SU-DHL-6 (cell line): ENCODE results near the gene EGR1.

Experiments
- H2AFZ ChIP-seq: fragments of 200-600 bp; sonication (generic); 2 replicates; pipeline ENCODE4 v1.6.1; 2014; ENCODE audit warnings: low read depth, mild to moderate bottlenecking, moderate library complexity, mixed read lengths, antibody characterized with exemption, low read length; ENCODE audit not compliant: severe bottlenecking
- H3F3A ChIP-seq: fragments of 200-600 bp; shearing (Covaris generic); 2 replicates; pipeline ENCODE4 v1.6.0; 2016; ENCODE audit warnings: antibody characterized with exemption, mild to moderate bottlenecking; ENCODE audit not compliant: insufficient read depth
- H3K27ac ChIP-seq: fragments of 200-600 bp; sonication (generic); 2 replicates; pipeline ENCODE4 v1.5.1; 2016; ENCODE audit warnings: low read depth, mild to moderate bottlenecking, low read length, moderate library complexity, mixed read lengths
- H3K27me3 ChIP-seq: fragments of 200-600 bp; sonication (generic), shearing (Covaris generic); 2 replicates; pipeline ENCODE4 v1.6.0; 2014; ENCODE audit warnings: mild to moderate bottlenecking, low read length
- H3K36me3 ChIP-seq: fragments of 200-600 bp; sonication (generic); 2 replicates; pipeline ENCODE4 v1.6.1; 2014; ENCODE audit warnings: mild to moderate bottlenecking, low read length, mixed read lengths
- H3K4me2 ChIP-seq: fragments of 300-600, 200-600 bp; shearing (Covaris generic), sonication (generic); 2 replicates; pipeline ENCODE4 v1.6.0; 2014; ENCODE audit warnings: low read length, low read depth, mild to moderate bottlenecking; ENCODE audit not compliant: poor library complexity, severe bottlenecking
- H3K4me3 ChIP-seq: fragments of 200-600 bp; sonication (generic); 2 replicates; pipeline ENCODE4 v1.5.1; 2014; ENCODE audit warnings: antibody characterized with exemption, low read length, mild to moderate bottlenecking, mixed read lengths; ENCODE audit not compliant: insufficient read depth, poor library complexity, severe bottlenecking
- H3K79me2 ChIP-seq: fragments of 200-600 bp; sonication (generic); 2 replicates; pipeline ENCODE4 v1.6.1; 2014; ENCODE audit warnings: mild to moderate bottlenecking, low read length, moderate library complexity; ENCODE audit not compliant: insufficient read depth
- H3K9ac ChIP-seq: fragments of 200-600 bp; sonication (generic); 2 replicates; pipeline ENCODE4 v1.7.0; 2014; ENCODE audit warnings: mild to moderate bottlenecking, low read length
- H3K9me2 ChIP-seq: fragments of 200-600 bp; sonication (generic); replicated peaks from 2 replicates; pipeline ENCODE4 v1.6.1; 2014; ENCODE audit warnings: low read length; ENCODE audit not compliant: insufficient read depth
- H3K9me3 ChIP-seq: fragments of 200-600 bp; sonication (generic); 2 replicates; pipeline ENCODE4 v1.6.1; 2014; ENCODE audit warnings: low read length, mixed read lengths; ENCODE audit not compliant: insufficient read depth
- H4K20me1 ChIP-seq: fragments of 200-600 bp; sonication (generic); 2 replicates; pipeline ENCODE4 v1.6.1; 2014; ENCODE audit warnings: low read depth, mild to moderate bottlenecking, antibody characterized with exemption, low read length, moderate library complexity, mixed read lengths
- EZH2phosphoT487 ChIP-seq: fragments of 200-600 bp; sonication (generic), shearing (Covaris generic); conservative IDR thresholded peaks from 2 replicates; pipeline ENCODE4 v1.6.1; 2018; ENCODE audit warnings: mild to moderate bottlenecking, antibody characterized with exemption, low read length, moderate library complexity, mixed read lengths
- TF ChIP-seq, protein P1 (sequence below): fragments of 200-600 bp; sonication (generic); IDR thresholded peaks from one replicate; pipeline ENCODE4 v1.5.1; 2017; ENCODE audit warnings: antibody characterized with exemption, mild to moderate bottlenecking, low read length, moderate library complexity; ENCODE audit not compliant: insufficient read depth, poor library complexity, severe bottlenecking

EGR1 gene

GRCh38 chr5:138491669-138492559 lies 26.6 kb downstream of the EGR1 start:
- Histone ChIP-seq H3K36me3 (no peaks in the 10 kb centered on the region), H4K20me1 (no peaks in the 10 kb centered on the region), H3K9ac (peak overlapping the region; percentile 57), H3K9me3 (no peaks in the 10 kb centered on the region), H3F3A (no peaks in the 10 kb centered on the region), H3K4me3 (peak overlapping the region; percentile 46), H3K4me2 (peak overlapping the region; percentile 41), H3K79me2 (no peaks in the 10 kb centered on the region), H3K27me3 (no peaks in the 10 kb centered on the region), H3K9me2 (no peaks in the 10 kb centered on the region), H2AFZ (peak overlapping the region; percentile 48), H3K27ac (no peak overlapping the region)
- TF ChIP-seq, protein P1, sequence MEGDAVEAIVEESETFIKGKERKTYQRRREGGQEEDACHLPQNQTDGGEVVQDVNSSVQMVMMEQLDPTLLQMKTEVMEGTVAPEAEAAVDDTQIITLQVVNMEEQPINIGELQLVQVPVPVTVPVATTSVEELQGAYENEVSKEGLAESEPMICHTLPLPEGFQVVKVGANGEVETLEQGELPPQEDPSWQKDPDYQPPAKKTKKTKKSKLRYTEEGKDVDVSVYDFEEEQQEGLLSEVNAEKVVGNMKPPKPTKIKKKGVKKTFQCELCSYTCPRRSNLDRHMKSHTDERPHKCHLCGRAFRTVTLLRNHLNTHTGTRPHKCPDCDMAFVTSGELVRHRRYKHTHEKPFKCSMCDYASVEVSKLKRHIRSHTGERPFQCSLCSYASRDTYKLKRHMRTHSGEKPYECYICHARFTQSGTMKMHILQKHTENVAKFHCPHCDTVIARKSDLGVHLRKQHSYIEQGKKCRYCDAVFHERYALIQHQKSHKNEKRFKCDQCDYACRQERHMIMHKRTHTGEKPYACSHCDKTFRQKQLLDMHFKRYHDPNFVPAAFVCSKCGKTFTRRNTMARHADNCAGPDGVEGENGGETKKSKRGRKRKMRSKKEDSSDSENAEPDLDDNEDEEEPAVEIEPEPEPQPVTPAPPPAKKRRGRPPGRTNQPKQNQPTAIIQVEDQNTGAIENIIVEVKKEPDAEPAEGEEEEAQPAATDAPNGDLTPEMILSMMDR = no peak
- no peak for TF ChIP-seq EZH2phosphoT487

- Histone ChIP-seq H3K9ac (peak overlapping the region; percentile 57), H2AFZ (no peak overlapping the region), H3K27ac (no peak overlapping the region), H3F3A (no peaks in the 10 kb centered on the region), H4K20me1 (no peaks in the 10 kb centered on the region), H3K27me3 (no peaks in the 10 kb centered on the region), H3K9me2 (no peaks in the 10 kb centered on the region), H3K4me3 (peak overlapping the region; percentile 46), H3K4me2 (peak overlapping the region; percentile 41), H3K36me3 (no peaks in the 10 kb centered on the region), H3K79me2 (no peaks in the 10 kb centered on the region), H3K9me3 (no peaks in the 10 kb centered on the region)
- TF ChIP-seq, protein P1 = no peak
- TF ChIP-seq EZH2phosphoT487 = no peak
Observed at GRCh38 chr5:138492560-138493045, 27.3 kb downstream of the EGR1 start.

DNA sequence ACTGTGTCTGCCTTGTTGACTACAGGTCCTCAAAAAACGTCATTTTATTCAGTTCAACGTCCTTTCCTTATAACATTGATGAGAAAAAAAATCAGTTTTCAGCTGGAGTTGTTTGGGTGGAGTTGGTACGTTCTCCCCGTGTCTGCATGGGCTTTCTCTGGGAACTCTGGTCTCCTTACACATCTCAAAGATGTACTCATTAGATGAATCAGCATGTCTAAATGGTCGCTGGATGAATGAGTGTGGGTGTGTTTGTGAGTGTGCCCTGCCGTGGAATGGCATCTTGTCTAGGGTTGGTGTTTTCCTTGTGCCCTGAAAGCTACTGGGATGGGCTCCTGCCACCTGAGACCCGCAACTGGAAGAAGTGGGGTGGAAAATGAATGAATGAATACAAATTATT lies 30.1 kb downstream of the EGR1 start:
- Histone ChIP-seq H3F3A (no peaks in the 10 kb centered on the region), H3K4me2 (no peak overlapping the region), H4K20me1 (no peaks in the 10 kb centered on the region), H3K4me3 (no peak overlapping the region), H2AFZ (no peak overlapping the region), H3K9me3 (no peaks in the 10 kb centered on the region), H3K79me2 (no peaks in the 10 kb centered on the region), H3K27me3 (no peaks in the 10 kb centered on the region), H3K36me3 (no peaks in the 10 kb centered on the region), H3K27ac (no peak overlapping the region), H3K9ac (no peak overlapping the region), H3K9me2 (no peaks in the 10 kb centered on the region)
- TF ChIP-seq, protein P1 = no peak
- no peak for TF ChIP-seq EZH2phosphoT487
